GM23248 (cell line): ENCODE data around the gene PSMA5.

Experiments
- EZH2 ChIP-seq: fragments of 200-600 bp; sonication (generic); IDR thresholded peaks from 2 replicates; pipeline ENCODE4 v1.6.1; 2018; ENCODE audit warnings: antibody characterized with exemption, mild to moderate bottlenecking; ENCODE audit not compliant: insufficient read depth, poor library complexity, severe bottlenecking
- EZH2phosphoT487 ChIP-seq: fragments of 200-600 bp; sonication (generic); IDR thresholded peaks from 2 replicates; pipeline ENCODE4 v1.6.1; 2018; ENCODE audit warnings: antibody characterized with exemption, moderate library complexity, mild to moderate bottlenecking, low read depth; ENCODE audit not compliant: insufficient read depth

GRCh38 chr1:109433322-109433721 is 7.1 kb upstream of the PSMA5 start:
- no peak for TF ChIP-seq EZH2
- TF ChIP-seq EZH2phosphoT487: no peak
